Breast epithelium (tissue), 3 donors: Measurements from ENCODE around the gene TBCK.

Source experiments
- CTCF ChIP-seq, 3 donors: fragments of 450-650 bp; IDR thresholded peaks; one replicate each; pipeline ENCODE4 v1.5.1; 2016 to 2017; ENCODE audit warnings: antibody characterized with exemption in 3 of 3, mild to moderate bottlenecking in 3 of 3, moderate library complexity in 3 of 3
- POLR2A ChIP-seq: fragments of 450-650 bp; IDR thresholded peaks from one replicate; pipeline ENCODE4 v1.6.1; 2016; ENCODE audit warnings: antibody characterized with exemption, mild to moderate bottlenecking, moderate library complexity

DNA sequence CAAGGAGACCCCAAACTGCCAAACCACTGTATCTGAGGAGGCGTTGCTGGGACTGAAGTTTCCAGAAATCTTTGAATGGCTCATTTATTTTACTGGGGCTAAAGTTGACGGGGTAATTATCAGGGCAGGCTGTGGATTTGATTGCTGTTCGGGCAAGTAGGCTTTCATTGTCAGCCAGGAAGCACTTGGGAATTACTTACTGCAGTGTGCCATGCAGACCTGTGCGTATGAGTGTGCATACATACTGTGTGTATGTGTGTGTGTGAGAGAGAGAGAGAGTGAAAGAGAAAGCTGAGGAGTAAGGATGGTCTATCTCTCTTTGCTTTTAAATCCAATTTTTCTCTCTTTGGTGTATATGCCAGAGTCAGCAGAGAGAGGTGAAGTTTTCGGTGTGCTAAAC, 298.0 kb downstream of the TBCK start:
- no peak for TF ChIP-seq POLR2A
- no peak for TF ChIP-seq CTCF (IDR thresholded peaks at IDR 0.05)
